Epithelial cell of proximal tubule (primary cell): ENCODE data around the gene CNTN5. TPM values are rescaled to one million over a fixed set of nuclear protein-coding genes. Genes with fewer than 3 reads are reported as not detected.
A peak's percentile ranks its signal among the peaks of the same experiment; 100 is the strongest.

Experiments
- DNase-seq: peaks from one replicate; pipeline ENCODE4 v3.0.0-alpha.2; 2011; ENCODE audit warnings: low read depth
- H3K4me3 ChIP-seq: 2 replicates; pipeline ENCODE4 v1.5.1; 2011; ENCODE audit warnings: low read depth, mild to moderate bottlenecking, low read length
- CTCF ChIP-seq: conservative IDR thresholded peaks from 2 replicates; pipeline ENCODE4 v1.5.1; 2012; ENCODE audit warnings: low read depth, mild to moderate bottlenecking, low read length
- total RNA-seq: library from RNA; depleted of rRNA; stranded (reverse); fragments of >200 nt; gene quantifications from 2 replicates; pipeline ENCODE4 v1.2.3, GENCODE V29; 2015

CNTN5 gene
- total RNA-seq, 1 donor from 2014 or later = not detected

- no peak for DNase-seq
- H3K4me3 ChIP-seq = no peak overlapping the region
- TF ChIP-seq CTCF = no peak
Observed at GRCh38 chr11:100008417-100008816, 987.7 kb downstream of the CNTN5 start.

DNA sequence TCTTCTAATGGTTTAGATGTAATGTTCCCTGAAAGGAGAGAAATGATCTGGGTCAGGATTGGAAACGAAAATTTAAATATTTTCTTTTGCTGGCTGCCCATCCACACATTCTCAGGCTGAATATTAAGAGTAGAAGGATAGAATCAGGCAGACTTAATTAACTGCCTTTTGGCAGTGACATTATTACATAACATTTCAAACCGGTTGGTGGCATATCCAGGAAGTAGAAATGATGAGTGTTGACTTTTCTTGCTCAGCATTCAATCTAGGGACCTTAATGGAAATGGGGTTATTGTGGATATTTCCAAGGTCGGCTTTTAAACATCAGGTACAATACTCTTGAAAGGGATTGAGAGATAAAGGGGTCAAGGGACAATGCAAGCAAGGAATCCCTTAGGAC lies 989.0 kb downstream of the CNTN5 start:
- no peak for DNase-seq
- no peak for TF ChIP-seq CTCF
- no peak overlapping the region for H3K4me3 ChIP-seq

GRCh38 chr11:100010393-100010792 lies 989.6 kb downstream of the CNTN5 start:
- no peak overlapping the region for H3K4me3 ChIP-seq
- TF ChIP-seq CTCF = peak; percentile 37
- no peak for DNase-seq

DNA sequence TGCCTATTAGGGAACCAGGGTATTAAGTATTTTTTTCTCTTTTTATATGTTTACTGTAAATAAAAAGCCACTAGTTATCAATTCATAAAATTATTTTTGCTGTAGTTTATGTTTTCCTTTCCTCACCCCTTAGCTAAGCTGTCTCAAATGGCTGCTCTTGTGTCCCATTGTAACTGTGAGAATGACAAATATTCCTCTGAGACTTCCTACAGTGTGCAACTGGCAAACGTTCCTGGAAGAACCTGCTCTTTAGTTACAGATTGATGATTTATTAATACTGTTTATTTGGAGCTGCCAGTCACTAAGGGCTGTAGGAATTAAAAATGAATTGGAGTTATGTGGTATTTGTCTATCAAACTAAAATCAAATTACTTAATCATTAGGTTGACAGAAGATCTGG lies 990.9 kb downstream of the CNTN5 start:
- H3K4me3 ChIP-seq = no peak overlapping the region
- DNase-seq = no peak
- TF ChIP-seq CTCF = no peak

DNA sequence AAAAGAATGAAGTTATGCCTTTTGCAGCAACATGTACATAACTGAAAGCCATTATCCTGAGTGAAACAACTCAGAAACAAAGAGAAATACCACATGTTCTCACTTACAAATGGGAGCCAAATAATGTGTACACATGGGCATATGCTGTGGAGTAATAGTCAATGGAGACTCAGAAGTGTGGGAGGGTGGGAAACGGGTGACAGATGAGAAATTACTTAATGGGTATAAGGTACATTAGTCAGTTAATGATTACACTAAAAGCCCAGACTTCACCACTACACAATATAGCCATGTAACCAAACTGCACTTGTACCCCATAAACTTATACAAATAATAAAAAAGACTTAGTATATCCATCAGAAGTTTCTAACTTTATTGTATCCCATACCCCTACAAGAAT lies 992.3 kb downstream of the CNTN5 start:
- DNase-seq = no peak
- no peak overlapping the region for H3K4me3 ChIP-seq
- no peak for TF ChIP-seq CTCF

DNA sequence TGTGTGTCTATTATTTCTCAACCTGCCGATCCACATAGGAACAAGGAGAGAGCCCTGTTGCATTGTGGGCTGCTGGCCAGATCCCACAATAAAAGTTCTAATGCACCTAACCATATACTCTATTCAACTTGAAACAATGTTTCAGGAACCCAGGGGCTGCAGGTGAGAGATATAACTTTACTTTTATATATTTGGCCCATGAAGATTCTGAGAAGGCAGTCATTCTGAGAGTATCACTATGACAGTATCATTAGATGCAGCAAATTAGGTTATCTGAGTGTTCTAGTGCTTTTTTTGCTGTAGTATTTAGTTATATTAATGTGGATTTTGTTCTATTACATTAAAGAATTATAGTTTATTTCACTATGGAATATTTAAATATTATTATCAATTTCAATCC lies 1011.2 kb downstream of the CNTN5 start:
- no peak for TF ChIP-seq CTCF
- DNase-seq = no peak
- no peak overlapping the region for H3K4me3 ChIP-seq

DNA sequence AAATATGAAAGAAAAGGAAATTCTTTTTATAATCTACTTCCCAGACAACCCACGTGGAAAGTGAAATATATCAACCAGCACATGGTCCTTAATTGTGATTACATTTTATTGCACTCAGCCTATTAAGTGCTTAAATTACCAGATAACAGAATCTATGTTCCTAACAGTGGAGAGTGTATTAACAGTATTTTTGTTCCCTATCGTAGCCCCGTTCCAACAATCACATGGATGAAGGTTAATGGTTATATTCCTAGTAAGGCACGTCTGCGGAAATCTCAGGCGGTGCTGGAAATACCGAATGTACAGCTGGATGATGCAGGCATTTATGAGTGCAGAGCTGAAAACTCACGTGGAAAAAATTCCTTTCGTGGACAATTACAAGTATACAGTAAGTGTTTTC lies 1040.3 kb downstream of the CNTN5 start:
- TF ChIP-seq CTCF = no peak
- no peak for DNase-seq

More for the DNA sequence above, 1040.3 kb downstream of the CNTN5 start:
- no peak overlapping the region for H3K4me3 ChIP-seq
